Ammon's horn (tissue), 1 donor: ENCODE results near the gene ZNF555.
"Not testable (repeated sequence)": the region's sequence is repeated elsewhere in the genome, so short reads cannot be mapped to it uniquely, and the experiment has no call there.

Experiments used
- DNase-seq: peaks from one replicate; pipeline ENCODE4 v3.0.0-alpha.2; 2016; ENCODE audit warnings: low spot score

The ZNF555 gene

DNA sequence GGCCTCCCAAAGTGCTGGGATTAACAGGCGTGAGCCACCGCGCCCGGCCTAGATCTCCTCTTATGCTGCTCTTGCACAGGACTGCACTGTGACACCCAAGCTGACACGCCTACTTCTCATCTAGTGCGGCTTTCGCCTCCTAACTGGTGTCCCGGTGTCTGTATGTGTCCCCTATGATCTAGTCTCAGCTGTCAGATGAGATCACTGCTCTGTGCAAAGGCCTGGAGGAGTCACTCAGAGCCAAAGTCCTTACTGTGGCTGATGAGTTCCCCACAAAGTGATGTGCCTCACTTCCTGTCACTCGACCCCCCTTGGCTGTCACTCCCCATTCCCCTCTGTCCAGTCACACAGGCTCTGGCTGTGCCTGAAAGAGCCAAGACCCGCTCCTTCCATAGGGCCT lies 28.3 kb downstream of the ZNF555 start:
- no peak for DNase-seq

DNA sequence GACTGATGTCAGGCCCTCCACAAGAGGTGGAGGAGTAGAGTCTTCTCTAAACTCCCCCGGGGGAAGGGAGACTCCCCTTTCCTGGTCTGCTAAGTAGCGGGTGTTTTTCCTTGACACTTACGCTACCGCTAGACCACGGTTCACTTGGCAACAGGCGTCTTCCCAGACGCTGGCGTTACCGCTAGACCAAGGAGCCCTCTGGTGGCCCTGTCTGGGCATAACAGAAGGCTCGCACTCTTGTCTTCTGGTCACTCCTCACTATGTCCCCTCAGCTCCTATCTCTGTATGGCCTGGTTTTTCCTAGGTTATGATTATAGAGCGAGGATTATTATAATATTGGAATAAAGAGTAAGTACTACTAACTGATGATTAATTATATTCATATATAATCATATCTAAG lies 30.9 kb downstream of the ZNF555 start:
- not testable (repeated sequence) for DNase-seq

DNA sequence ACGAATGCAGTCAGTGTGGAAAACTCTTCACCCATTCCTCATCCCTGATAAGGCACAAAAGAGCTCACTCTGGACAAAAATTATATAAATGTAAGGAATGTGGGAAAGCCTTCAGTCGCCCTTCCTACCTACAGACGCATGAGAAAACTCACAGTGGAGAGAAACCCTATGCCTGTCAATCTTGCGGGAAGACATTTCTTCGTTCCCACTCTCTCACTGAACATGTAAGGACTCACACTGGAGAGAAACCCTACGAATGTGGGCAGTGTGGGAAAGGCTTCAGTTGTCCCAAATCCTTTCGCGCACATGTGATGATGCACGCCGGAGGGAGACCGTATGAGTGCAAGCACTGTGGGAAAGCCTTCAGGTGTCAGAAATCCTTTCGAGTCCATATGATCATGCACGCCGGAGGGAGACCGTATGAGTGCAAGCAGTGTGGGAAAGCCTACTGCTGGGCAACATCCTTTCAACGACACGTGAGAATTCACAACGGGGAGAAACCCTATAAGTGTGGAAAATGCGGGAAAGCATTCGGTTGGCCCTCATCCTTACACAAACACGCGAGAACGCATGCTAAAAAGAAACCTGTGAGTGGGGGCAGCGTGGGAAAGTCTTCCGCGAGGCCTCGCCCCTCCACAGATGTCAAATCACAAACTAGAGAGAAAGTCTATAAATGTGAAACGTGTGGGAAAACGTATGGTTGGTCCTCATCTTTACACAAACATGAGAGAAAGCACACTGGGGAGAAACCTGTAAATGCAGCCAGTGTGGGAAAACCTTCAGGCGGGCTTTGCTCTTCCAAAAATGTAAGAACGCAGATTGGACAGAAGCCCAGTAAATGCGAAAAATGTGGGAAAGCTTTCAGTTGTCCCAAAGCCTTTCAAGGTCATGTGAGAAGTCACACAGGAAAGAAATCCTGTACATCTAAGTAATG lies 36.4 kb downstream of the ZNF555 start:
- DNase-seq: no peak

DNA sequence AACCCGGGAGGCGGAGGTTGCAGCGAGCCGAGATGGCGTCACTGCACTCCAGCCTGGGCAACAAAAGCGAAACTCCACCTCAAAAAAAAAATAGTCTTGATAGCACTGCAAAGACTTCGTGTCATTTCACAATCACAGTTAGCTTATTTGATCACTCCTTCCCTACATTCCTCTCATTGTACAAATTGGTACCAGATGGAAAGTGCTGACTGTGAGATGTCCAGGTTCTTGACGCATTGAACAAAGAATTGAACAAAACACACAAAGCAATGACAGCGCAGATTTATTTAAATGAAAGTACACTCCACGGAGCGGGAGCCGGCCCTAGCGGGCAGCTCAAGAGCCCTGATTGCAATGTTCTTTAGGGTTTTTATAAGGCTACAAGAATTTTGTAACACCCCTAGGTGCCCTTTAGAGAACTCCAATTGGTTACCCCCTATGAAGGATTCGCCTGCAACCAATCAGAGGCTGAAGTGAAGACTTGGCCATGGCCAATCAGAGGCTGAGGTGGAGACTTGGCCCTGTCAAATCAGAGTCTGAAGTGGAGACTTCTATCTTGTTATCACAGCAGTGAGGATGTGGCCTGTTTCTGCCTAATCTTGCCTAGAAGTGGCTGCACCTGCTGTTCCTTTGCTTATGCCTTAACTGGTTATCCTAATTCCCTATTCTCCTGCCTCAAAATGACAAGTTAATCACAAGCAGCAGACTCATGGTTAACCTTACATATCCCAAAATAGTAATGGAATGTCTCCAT lies 42.6 kb downstream of the ZNF555 start:
- no peak for DNase-seq

DNA sequence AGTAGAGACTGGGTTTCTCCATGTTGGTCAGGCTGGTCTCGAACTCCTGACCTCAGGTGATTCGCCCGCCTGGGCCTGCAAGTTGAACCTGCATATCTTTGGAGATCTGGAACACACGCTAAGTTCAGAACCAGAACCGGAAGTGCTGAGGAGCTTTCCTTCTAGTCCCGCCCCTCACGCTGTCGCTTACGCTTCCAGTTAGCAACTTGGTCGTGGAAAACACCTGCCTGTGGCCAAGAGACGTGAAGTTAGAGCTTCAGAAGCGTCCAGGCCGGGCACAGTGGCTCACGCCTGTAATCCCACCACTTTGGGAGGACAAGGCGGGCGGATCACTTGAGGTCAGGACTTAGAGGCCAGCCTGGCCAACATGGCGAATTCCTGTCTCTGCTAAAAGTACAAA lies 44.5 kb downstream of the ZNF555 start:
- DNase-seq: no peak

DNA sequence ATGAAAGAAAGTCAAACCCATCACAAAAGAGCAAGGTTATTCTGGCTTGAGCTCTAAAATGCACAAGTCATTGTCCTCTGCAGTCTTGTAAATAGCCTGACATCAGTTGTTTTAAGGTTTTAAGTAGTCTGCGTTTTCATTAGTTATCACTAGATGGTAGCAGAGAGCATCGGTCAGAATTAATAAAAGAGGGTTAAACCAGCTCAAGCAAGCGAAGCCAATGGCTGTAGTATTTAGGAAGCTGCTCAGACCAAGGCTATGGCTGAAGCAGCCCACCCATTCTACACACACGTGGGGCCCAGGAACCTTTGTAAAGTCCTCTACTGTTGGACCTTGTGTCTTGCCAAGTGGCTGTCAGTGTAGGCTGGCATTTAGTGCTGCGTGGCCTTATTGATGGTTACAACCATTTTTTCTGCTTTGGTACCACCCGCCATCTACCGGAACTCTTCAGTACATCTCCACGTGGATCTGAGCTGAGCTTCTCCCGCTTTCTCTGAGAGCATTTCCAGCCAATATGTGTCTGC lies 46.2 kb downstream of the ZNF555 start:
- DNase-seq: peak; percentile 81

DNA sequence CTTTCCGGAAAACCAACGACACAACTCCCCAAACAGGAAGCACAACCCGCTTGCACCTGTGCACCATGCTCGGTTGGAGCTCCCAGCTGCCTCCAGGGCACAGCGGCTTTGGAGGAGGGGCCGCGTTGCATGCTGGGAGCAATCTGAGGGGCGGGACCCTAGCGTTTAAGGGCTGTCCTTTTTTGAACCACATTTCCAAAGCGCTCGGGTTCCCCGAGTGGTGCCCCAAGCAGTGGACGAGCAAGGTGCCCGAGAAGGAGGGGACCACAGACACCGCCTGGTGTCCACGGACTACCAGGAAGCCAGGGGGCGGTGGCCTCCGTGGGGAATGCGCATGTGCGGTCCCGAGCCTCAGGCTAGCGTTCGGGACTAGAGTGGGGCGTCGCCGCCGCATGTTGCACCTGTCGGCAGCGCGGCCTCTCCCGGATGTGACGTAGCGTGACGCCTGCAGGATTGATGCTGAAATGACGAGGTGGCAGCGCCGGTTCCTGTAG lies 47.5 kb downstream of the ZNF555 start:
- DNase-seq: no peak

DNA sequence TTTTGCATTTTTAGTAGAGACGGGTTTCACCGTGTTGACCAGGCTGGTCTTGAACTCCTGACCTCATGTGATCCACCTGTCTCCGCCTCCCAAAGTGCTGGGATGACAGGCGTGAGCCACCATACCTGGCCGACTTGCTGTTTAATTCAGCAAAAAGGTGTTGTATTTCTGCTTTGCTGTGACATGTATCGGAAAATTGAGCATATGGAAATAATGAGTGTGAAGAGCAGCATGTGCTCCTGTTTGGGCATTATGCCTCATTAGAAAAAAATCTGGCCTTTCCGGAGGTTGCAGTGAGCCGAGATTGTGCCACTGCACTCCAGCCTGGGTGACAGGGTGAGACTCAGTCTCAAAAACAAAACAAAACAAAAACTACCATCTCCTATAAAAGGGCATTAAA lies 49.3 kb downstream of the ZNF555 start:
- not testable (repeated sequence) for DNase-seq

DNA sequence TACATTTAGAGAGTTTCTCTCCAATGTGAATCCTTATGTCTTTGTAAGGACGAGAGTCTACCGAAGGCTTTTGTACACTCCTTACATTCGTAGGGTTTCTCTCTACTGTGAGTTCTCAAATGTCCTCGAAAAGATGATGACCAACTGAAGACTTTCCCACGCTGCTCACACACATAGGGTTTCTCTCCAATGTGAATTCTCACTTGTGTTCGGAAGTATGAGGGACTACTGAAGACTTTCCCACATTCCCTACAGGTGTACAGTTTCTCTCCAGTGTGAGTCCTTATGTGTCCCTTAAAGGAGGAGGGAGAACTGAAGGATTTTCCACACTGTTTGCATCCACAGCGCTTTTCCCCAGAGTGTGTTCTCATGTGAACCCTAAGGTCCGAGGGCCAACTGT lies 55.4 kb downstream of the ZNF555 start:
- DNase-seq: no peak

DNA sequence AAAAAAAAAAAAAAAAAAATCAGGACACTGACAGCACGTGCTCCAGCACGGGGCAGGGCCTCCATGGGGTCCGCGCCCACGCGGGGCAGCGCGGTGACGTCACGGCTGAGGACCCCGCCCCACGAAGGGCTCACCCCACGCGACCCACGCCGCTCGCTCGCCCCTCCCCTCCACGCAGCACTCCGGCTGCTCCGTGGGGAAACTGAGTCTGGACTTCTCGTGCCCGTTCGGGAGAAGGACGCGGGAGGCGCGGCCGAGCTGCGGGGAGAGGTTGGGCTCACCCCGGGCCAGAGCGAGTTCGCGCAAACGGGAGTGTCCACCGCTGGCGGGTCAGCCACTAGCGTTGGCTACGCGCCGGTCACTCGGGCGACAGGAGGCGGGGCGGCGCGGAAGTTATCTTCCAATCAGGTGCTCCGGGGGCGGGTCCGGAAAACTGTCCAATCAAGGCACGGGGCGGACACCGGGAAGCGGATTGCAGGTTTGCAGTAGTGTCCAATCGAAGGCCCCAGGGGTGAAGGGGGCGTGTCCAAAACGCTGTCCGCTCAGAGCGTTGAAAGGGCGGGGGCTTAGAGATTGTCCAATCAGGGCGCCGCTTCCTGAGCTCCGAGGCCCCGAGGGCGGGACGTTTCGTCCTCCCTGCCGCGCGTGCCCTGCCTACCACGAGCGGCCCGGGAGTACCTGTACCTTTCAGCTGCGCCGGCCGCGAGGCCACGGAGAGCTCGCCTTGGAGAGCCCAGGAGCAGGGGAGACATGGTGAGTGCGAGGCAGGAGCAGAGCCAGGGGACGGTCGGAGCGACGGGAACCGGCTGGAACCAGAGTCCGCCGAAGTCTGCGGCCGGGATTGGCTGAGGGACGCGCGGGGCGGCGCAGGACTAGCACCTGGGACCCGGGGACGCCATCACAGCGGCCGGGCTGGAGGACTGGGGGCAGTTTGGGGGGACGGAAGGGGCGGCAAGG lies 59.3 kb downstream of the ZNF555 start, which contains the start of gene ZNF57:
ZNF57 (plus strand) TSS at position 633 of the 957 bp plus-strand sequence; CDS start at position 751, 118 bp downstream.
- DNase-seq: peak; percentile 100

DNA sequence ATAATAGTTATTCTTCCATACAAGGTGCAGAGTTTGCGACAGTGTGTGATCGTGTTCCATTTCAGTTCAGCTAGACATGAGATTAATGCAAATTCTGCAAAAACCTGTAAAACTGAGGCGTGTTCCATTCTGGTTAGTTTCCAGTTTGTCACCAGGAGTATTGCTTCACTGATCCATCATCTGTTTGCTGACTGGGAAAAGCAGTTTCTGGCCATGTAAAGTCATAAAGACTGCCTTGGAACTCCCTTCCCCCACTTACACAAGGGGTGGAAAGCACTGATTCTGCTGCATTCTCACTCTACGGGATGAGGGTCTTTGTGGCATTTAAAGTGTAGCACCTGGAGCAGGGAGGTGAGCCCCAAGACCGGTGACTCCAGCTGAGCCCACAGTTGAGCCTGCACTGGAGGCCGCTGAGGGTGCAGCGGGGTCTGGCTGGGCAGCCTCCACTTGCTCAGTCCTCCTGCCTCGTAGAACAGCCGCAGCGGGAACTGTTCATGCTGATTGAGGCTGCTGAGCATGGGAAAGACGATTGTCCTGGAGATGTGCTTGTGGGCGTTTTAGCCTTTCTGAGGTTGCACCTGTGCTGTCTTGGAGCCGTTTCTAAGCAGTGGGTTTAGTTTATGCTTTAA lies 61.4 kb downstream of the ZNF555 start:
- DNase-seq: no peak

DNA sequence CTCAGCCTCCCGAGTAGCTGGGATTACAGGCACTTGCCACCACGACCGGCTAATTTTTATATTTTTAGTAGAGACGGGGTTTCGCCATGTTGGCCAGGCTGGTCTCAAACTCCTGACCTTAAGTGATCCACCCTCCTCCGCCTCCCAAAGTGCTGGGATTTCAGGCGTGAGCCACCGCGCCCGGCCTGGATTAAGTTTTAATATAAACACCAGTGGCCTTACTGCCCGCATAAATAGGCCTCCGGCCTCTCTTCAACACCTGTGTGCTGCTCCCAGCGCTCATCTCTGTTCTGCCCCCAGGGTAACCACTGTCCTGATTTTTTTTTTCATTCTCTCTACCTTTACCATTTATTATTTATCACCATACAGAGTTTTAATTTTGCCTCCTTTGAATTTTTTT lies 62.1 kb downstream of the ZNF555 start:
- not testable (repeated sequence) for DNase-seq

DNA sequence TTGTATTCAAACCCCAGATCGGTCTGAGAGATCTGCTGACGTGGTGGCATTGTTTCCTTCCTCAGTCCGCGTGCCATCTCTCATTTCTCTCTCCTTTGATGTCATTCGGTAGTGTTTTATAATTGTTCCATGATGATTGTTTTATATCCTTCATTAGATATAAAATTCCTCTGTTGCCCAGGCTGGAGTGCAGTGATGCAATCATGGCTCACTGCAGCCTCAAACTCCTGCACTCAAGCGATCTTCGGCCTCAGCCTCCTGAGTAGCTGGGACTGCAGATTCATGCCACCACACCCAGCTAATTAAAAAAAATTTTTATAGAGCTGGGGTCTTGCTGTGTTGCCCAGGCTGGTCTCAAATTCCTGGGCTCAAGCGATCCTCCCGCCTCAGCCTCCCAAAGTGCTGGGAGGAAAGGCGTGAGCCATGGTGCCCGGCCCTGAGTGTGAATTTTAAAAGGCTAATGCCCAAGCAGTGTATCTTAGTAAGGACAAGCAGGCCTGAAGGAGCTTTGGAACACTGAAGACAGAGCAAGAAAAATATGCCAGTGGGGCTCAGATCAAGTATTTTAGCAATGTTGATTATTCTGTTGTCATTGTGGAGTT lies 64.7 kb downstream of the ZNF555 start:
- no peak for DNase-seq

DNA sequence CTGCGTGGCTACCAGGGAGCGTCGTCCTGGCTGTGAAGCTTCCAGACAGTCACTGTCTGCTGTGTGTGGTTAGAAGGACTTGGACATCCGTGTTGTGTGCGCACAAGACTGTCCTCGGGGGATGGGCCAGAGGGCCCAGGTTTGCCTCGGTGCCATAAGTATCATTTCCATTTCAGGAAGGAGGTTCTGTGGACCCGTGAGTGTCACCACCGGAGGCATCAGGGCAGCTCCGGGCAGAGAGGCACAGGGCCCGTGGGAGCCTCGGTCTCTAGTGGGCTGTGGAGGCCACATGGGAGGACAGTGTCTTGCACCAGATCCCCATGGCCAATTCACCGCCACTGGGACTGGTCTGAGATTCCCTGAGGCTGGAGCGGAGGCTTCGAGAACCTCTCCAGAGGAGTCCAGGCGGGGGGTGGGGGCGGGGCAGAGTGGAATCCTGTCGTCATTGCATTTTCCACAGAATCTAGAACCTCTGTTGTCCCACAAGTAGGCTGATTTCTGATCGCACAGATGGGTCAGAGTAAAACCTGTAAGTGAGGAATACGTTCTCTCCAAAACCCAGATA lies 65.4 kb downstream of the ZNF555 start:
- no peak for DNase-seq
